ENCODE data around the gene SAG.
"Not testable (repeated sequence)": the region's sequence is repeated elsewhere in the genome, so short reads cannot be mapped to it uniquely, and the experiment has no call there.

SAG gene

GRCh38 chr2:233374776-233375175, 67.2 kb downstream of the SAG start:
- not testable (repeated sequence) for DNase-seq (ENCODE audit: low read depth in 3 of 3, low spot score in 1 of 3)

GRCh38 chr2:233375490-233376314, 68.1 kb downstream of the SAG start:
- DNase-seq (ENCODE audit: low read depth in 3 of 3, low spot score in 1 of 3), result no peak

GRCh38 chr2:233379034-233379433, 71.4 kb downstream of the SAG start:
- DNase-seq (ENCODE audit: low read depth in 3 of 3, low spot score in 1 of 3), result no peak

GRCh38 chr2:233379441-233379840, 71.8 kb downstream of the SAG start:
- DNase-seq (ENCODE audit: low read depth in 3 of 3, low spot score in 1 of 3), result no peak

- no peak for DNase-seq (ENCODE audit: low read depth in 3 of 3, low spot score in 1 of 3)
Measured at GRCh38 chr2:233380132-233380895, 72.7 kb downstream of the SAG start.

- no peak for DNase-seq (ENCODE audit: low read depth in 3 of 3, low spot score in 1 of 3)
Measured at GRCh38 chr2:233380995-233381637, 73.5 kb downstream of the SAG start.

GRCh38 chr2:233381638-233381995, 74.0 kb downstream of the SAG start:
- DNase-seq (ENCODE audit: low read depth in 3 of 3, low spot score in 1 of 3), result no peak

GRCh38 chr2:233384015-233384414, 76.4 kb downstream of the SAG start:
- DNase-seq (ENCODE audit: low read depth in 3 of 3, low spot score in 1 of 3), result no peak

- no peak for DNase-seq (ENCODE audit: low read depth in 3 of 3, low spot score in 1 of 3)
Measured at GRCh38 chr2:233384811-233385488, 77.3 kb downstream of the SAG start.

- no peak for DNase-seq (ENCODE audit: low read depth in 3 of 3, low spot score in 1 of 3)
Measured at GRCh38 chr2:233385489-233386044, 78.0 kb downstream of the SAG start.

GRCh38 chr2:233386382-233387041, 78.9 kb downstream of the SAG start:
- no peak for DNase-seq (ENCODE audit: low read depth in 3 of 3, low spot score in 1 of 3)

GRCh38 chr2:233387225-233387624, 79.6 kb downstream of the SAG start:
- DNase-seq (ENCODE audit: low read depth in 3 of 3, low spot score in 1 of 3), result no peak

GRCh38 chr2:233387667-233388528, 80.3 kb downstream of the SAG start:
- no peak for DNase-seq (ENCODE audit: low read depth in 3 of 3, low spot score in 1 of 3)

- DNase-seq (ENCODE audit: low read depth in 3 of 3, low spot score in 1 of 3), result no peak
Measured at GRCh38 chr2:233389601-233390125, 82.0 kb downstream of the SAG start.

GRCh38 chr2:233395687-233396086, 88.1 kb downstream of the SAG start:
- DNase-seq (ENCODE audit: low read depth in 3 of 3, low spot score in 1 of 3), result no peak

All from stimulated activated CD4-positive, alpha-beta T cell treated with anti-CD3 and anti-CD28 coated beads, TNF-alpha, amount 100 ng/mL, for 1 hour (primary cell).